Measurements from ENCODE around the gene CCK. TPM values are rescaled to one million over a fixed set of nuclear protein-coding genes. Genes with fewer than 3 reads are reported as not detected.
A peak's percentile ranks its signal among the peaks of the same experiment; 100 is the strongest.

CCK gene
- polyA plus RNA-seq, 4 donors, result 0.24 to 2.0 (median 0.37) TPM; not detected in 1

DNA sequence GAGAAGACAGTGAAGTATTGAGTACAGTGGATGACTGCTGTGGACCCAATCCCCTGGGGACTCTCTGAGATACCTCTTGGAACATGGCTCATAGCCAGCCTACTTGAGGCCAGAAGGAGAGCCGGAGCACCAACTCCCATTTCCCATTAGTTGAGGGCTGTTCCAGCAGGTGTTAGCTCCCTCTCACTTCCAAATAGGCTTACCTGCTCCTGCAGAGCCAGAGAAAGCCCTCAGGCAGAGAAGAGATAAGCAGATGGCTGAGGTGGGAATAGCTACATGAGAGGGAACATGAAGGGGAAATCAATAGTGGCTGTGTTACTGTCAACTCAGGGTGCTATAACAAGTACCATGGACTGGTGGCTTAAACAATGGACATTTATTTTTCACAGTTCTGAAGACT, 4.6 kb upstream of the CCK start:
- DNase-seq (ENCODE audit: low read depth in 4 of 4, low spot score in 3 of 4), result no peak

DNA sequence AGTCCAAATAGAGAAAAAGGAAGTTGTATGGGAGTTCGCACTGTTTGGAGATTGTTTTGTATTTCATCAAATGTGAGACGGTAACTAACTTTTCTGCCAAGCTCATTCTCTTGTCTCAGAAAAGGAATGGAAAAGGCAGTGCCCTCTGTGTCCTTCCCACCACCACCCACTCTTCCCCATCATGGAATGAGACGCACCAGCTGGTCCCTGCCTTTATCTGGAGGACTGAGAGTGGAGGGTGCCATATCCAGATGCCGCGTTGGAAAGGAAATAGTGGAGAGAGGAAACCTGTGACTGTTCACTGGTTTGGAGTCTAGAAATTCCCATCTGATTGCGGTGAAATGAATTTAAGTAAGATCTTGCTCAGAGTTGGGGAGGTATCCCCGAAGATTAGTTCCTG, 3.7 kb upstream of the CCK start:
- DNase-seq (ENCODE audit: low read depth in 4 of 4, low spot score in 3 of 4), result no peak

DNA sequence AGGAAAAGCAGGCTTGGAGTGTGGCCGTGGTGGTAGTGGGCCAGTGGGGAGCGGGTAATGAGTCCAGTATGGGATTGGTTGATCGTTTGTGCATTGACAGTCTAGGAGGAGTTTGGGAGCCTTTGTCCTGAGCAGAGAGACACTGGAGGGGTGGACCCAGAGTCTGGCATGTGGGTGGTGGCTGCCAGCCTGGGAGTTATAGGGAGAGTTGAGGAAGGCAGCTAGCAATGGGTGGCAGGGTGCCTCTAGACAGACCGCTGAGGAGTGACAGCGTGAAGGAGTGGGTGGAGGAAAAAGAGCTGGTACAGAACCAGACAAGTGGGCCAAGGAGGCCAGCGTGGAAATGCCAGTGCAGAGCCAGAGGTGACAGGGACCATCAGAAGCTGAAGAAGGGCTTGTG, 1.9 kb upstream of the CCK start:
- DNase-seq (ENCODE audit: low read depth in 4 of 4, low spot score in 3 of 4), result no peak

DNA sequence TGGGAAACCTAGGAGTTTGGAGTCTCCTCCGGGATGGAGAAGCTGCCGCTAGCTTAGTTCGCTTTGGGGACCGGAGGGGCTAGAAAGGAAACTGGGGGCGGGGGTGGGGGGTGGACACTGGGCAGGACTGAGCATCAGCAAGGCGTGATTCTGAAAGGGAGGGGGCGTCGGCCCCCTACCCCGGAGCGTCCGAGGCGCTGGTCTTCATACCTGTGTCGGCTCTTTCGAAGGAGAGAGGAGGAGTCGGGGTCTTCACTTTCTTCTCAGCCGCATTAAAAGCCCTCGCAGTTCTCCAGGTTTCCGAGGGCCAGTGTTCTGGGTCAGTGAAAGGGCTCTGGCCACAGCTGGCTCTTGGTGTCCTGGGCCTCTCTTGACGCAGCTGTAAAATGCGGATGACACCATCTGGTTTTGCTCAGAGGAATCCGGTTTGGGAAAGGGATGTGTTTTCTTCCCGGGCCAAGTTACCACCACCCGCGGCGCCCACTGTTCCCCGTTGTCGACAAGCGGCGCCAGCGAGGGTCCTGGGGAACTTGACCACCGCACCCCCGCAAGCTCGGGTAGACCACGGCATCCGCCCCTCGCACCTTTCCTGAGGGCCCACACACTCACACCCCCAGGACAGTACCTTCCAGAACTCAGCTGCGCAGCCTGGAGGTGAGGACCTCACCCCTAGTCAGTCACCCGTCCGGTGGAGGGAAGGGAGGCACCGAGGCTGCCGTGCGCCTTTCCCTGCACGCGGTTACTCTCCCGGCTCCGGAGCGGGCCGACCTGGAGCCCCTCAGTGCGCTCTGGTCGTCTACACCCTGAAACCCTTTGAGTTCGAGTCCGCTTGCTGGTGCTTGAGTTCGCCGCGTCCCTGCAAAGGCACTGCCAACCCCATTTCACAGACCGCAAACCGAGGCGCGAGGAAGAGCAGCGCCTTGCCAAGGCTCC, 660 bp downstream of the CCK start:
- DNase-seq (ENCODE audit: low read depth in 4 of 4, low spot score in 3 of 4), result peak in 2 of 4 donors; percentile 16 to 41

DNA sequence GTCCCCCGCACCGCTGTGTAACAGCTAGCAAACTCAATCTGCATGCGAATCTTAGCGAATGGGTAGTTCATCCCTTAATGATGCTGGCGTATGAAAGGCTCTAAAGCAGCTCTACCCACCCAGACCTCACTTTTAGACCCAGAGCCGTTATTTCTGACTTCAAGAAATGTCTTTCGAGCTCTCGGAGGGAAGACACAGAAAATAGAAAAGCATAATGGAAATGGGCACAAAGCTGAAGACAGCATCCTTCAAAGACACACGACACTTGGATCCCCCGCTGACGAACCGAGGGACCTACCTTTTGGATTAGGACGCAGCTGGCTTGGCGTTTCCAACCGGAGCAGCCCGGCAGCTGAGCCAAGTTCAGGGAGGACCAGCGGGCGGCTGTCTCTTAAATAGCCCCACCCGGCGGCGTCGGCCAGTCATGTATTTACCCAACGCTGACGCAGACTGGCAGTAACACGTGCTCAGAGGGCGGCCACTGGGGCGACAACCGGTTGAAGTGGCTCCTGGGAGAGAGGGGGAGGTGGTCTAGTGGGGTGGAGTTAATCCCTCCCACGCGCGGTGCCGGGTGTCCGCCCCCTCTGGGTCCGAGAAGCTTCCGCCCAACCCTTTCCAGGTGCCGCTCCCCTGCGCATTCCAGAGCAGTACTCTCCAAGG, 1.5 kb downstream of the CCK start:
- peak in 1 of 4 donors; percentile 19 for DNase-seq (ENCODE audit: low read depth in 4 of 4, low spot score in 3 of 4)

DNA sequence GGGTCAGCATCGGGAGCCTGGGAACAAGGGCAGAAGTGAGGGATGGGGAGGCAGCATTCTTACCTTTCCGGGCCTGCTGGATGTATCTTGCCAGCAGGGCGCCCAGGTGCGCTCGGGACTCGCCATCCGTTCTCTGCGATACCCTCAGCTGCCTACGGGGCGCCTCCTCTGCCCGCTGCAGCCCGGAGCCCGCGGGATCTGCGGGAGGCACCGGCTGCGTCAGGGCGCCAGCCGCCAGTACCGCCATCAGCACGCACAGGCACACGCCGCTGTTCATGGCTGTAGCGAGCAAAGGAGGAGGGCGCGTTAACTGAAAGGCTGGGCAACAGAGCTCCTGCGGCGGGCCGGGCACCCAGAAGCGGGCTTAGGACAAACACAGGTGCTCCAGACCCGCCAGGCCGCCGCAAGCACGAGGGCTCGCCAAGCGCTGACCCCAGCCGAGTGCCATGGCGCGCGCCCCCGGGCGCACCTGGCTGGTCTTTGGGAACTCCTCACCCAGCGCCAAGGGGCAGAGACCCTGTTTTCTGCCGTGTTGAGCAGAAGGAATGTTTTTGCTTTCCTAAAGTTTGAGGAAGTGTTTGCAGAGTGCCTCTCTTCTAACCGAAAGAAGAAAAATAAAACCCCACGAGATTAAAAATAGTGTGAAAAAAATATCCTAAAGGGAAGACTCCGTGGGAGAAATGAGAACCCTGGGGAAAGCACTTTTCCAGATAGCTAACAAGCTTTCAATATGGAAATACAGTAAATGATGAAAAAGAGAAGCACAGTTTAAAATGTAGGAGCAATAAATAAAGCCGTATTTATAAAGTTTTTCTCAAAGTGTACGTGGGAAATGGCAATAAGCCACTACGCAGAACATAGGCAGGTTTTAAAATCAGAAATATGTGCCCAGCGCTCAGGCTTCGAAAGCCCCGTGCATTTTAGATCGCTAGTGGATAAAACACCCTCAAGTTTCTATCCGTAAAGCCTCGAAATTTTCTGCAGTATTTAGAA, 2.3 kb downstream of the CCK start:
- DNase-seq (ENCODE audit: low read depth in 4 of 4, low spot score in 3 of 4), result no peak

DNA sequence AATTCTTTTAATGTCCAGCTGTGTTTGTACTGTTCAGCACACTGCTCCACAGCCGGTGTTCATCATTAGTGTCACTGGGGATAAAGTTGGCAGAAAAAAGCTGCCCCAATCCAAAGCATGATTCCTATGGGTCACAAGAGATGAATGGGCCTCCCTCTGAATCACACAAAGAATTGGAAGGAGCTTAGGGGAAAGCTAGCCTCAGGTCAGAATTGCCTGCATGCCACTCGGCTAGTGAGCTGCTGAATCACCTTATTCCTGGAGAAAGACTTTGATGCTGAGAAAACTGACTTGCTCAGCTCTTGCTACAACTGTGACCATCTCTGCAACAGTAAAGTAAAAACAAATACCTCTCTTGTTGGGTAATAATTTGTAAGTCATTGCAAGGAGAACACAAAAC, 3.5 kb downstream of the CCK start:
- no peak for DNase-seq (ENCODE audit: low read depth in 4 of 4, low spot score in 3 of 4)

DNA sequence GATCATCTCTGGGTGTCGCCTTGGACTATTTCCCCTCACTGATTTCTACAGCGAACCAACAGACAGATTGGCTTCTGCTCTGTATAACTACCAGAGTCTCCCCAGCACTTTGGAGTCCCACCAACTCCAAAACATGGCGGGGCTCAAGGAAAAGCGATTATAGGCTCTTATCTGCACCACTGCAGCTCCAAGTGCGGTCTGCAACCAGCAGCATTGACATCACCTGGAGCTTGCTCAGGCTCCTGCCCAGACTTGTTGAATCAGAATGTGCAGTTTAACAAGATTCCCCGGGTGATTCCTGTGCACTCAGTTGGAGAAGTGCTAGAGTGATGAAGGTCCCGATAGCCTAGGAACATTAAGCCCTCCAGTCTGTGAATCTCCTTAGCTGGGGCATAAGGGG, 9.0 kb downstream of the CCK start:
- DNase-seq (ENCODE audit: low read depth in 4 of 4, low spot score in 3 of 4), result no peak

DNA sequence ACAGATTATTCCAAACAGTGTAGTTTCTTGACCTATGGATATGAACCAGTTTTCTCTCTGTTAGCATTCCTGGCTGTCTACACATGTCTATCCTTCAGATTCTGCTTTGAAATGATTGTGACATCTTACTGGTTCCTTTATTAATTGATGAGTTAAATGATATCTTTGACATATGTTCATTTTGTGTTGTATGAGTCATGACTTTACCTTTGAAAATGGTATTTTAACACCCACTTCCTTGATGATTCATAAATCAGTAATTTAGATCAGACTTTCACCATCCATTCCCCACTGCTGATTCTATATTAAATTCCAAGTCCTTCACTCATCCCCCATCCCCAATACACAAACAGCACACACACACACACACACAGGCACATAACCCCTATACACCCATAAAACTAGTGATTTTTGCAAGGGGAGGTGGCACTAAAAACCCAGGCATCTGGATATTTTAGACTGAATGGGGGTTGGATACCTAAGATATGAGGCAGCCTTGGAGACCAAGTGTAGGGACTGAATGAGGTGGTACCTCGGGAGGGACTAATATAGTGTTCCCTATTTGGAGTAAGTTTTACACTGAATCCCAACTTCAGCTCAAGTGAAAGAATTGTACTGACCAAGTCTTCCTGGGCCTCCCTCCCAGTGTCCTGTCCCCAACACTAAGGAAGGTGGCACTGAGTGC, 9.7 kb downstream of the CCK start:
- DNase-seq (ENCODE audit: low read depth in 4 of 4, low spot score in 3 of 4), result no peak

DNA sequence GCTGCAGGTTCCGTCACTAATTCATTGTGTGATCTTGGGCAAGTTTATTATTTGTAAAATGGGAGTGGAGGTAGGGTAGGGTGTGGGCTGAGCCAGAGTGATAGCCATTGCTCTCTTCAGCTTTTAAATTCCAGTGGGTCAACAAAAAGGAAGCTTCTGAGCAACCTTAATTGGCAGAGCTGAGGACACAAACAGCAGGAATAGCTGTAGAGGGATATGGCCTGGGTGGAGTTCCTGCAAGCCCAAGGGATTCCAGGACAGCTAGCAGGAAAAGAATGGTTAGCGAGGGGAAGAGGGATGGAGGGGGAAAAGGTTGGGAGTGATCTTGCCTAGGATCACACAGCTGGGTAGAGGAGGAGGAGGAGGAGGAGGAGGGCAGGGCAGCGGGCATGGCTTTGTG, 11.4 kb downstream of the CCK start:
- no peak for DNase-seq (ENCODE audit: low read depth in 4 of 4, low spot score in 3 of 4)

DNA sequence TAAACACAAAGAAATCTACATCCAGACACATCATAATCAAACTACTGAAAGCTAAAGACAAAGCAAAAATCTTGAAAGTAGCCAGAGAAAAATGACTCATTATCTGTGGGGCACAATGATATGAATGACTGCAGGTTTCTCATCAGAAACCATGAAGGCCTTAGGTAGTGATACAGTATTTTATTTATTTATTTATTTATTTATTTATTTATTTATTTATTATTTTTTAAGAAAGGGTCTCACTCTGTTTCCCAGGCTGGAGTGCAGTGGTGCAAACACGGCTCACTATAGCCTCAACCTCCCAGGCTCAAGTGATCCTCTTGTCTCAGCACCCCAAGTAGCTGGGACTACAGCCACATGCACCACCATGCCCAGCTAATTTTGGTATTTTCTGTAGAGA, 15.2 kb downstream of the CCK start:
- DNase-seq (ENCODE audit: low read depth in 4 of 4, low spot score in 3 of 4), result no peak

DNA sequence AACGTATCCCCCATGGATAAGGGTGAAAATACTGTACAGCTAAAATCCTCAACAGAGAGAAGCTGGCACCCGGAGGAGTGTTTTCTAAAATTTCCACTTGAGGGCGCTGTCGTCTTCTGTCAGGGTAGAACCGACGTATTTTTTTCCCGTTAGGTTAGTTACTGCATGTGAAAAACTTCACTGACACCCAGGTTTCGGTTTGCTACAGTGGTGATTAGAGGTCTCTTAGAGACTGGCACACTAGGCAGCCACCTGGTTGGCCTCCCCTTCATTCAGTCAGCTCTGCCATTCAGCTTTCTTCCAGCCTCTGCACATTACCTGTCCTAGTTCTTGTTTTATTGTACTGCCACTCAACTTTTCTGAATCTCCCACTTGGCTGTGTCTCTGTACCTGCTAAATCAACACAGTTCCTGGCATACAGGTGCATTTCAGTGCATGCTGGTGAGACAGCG, 18.4 kb downstream of the CCK start:
- no peak for DNase-seq (ENCODE audit: low read depth in 4 of 4, low spot score in 3 of 4)

DNA sequence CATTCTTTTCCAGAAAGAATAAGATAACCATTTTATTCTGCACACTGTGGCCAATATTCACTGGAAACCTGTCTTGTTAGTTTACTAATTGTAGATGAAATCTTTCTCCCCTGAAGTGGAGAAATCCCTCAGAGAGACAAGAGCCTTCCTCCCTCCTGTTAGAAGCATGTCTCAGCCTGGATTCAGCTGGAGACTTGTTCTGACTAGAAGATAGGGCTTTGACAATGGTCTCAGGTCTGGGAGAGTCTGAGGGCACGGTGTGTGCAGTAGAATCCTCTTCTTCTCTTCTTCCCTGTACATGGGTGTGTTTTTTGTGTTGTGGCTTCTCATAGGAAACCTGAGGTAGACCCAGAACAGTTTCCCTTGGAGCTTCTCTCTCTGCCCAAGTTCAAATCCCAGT, 19.9 kb downstream of the CCK start:
- no peak for DNase-seq (ENCODE audit: low read depth in 4 of 4, low spot score in 3 of 4)

DNA sequence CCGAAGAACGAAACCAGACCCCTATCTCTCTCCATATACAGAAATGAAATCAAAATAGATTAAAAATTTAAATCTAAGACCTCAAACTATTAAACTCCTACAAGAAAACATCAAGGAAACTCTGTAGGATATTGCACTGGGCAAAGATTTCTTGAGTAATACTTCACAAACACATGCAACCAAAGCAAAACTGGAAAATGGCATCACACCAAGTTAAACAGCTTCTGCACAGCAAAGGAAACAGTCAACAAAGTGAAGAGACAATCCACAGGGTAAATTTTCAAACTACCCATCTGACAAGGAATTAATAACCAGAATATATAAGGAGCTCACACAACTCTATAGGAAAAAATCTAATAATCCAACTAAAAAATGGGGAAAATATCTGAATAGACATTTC, 29.4 kb downstream of the CCK start:
- DNase-seq (ENCODE audit: low read depth in 4 of 4, low spot score in 3 of 4), result no peak

DNA sequence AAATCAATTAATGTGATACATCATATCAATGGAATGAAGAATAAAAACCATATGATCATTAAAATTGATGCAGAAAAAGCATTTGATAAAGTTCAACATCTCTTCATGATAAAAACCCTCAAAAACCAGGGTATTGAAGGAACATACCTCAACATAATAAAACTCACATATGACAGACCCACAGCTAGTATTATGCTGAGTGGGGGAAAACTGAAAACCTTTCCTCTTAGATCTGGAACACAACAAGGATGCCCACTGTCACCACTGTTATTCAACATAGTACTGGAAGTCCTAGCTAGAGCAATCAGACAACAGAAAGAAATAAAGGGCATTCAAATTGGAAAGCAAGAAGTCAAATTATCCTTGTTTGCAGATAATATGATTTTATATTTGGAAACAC, 30.5 kb downstream of the CCK start:
- no peak for DNase-seq (ENCODE audit: low read depth in 4 of 4, low spot score in 3 of 4)

DNA sequence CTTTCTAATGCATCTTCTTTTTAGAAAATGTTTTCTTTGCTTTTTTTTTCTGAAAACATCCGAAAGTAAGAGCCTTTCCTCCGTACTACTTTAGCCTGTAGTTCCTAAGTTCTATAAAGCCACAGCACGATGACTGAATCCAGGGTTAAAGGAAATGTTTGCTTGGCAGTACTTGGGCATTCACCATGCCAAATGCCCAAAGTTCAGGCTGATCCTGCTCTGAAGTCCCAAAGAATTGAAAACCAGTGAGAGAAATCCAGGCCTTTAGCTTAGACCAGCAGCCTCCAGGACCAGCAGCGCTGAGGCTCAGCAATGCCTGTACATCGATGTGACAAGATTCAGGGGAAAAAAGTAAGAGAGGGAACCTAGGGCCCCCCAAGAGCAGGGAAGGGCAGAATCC, 35.1 kb downstream of the CCK start:
- no peak for DNase-seq (ENCODE audit: low read depth in 4 of 4, low spot score in 3 of 4)

DNA sequence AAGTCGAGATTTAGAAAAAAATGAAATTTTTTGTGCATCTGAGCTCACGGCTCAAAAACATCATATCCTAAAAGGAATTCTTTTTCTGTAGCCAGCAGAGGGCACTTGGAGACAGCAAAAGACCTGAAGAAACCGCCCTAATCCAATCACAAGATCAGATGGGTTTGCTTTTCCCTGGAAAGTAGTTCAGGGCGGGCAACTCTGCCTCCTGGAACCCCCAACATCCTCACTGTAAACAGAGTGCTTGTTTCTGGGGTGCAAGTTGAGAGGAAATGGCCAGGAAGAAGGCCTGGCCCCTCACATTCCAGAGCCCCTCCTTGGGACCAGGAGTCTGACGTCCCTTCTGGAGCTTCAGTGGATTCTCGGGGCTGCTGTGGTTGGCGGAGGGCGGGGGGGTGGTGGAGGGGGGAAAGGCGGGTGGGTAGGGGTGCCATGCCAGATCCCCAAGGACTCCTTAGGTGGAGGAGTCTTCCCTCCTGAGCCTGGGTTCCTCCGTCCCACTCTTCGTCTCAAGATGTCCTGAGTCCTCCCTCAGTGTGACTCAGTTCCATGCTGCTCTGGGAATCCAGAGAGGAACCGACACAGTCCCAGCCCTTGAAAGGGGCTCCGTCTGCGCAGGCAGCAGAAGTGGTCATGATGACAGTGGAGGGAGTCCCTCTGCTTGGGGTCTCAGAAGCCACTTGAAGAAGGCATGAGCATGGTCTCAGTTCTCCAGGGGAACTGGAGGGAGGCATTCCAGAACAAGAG, 35.9 kb downstream of the CCK start:
- DNase-seq (ENCODE audit: low read depth in 4 of 4, low spot score in 3 of 4), result no peak

DNA sequence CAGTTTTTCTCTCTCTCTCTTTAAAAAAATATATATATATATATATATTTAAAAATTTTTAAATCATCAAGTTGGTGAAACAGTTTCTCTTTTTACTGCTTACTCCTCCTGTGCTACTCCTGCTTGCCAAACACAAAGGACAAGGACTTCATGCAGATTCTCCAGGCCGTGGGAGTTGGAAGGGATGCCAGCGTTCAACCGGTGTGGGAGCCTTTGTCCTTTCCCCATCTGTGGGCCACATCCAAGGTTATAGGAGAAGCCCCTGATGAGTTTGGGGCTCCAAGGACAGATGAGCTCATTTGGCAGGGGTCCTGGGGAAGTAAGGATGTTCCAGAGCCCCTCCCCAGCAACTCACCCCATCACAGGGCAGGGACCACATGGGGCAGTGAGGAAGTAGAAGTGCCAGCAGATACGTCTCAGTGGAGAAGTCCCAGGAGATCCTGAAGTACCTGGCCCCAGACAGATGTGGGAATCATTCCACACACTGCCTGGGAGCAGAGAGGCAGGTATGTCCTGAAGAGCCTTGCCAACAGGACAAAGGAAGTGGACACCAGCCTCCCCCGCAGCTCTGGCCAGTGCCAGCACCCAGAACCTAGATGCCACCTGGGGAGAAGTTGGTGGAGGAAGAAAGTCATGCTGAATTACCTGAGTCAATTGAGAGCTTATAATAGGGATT, 36.6 kb downstream of the CCK start:
- DNase-seq (ENCODE audit: low read depth in 4 of 4, low spot score in 3 of 4), result no peak

DNA sequence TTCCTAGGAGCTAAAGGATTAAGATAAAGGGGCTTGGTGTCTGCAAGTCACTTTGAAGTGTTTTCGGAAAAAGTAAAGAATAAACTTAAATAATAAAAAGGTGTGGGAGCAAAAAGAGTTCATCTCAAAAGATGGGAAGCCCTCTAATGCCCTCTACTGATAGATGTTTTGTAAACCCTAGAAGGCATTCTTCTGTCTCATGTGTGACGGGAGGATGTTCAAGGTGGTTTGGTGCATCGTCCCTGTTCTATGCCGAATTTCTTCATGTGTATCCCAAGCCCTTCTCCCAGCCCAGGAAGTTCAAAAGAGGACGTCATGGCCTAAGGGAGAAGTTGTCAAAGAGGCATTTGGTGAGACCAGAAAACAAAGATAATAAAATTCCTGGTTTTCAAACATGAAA, 37.2 kb downstream of the CCK start:
- DNase-seq (ENCODE audit: low read depth in 4 of 4, low spot score in 3 of 4), result no peak

Measured in left renal pelvis (tissue), 4 donors.